NCI-H146 treated with DMSO at 0.1 percent for 48 hours (cell line): Measurements from ENCODE around the gene BCL2L11.
"Not testable (repeated sequence)": the region's sequence is repeated elsewhere in the genome, so short reads cannot be mapped to it uniquely, and the experiment has no call there.

Source experiments
- DNase-seq: peaks from one replicate; lab custom pipeline; 2025; ENCODE audit not compliant: unreplicated experiment; lab: John Stamatoyannopoulos, UW

BCL2L11 gene, protein sequence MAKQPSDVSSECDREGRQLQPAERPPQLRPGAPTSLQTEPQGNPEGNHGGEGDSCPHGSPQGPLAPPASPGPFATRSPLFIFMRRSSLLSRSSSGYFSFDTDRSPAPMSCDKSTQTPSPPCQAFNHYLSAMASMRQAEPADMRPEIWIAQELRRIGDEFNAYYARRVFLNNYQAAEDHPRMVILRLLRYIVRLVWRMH

DNA sequence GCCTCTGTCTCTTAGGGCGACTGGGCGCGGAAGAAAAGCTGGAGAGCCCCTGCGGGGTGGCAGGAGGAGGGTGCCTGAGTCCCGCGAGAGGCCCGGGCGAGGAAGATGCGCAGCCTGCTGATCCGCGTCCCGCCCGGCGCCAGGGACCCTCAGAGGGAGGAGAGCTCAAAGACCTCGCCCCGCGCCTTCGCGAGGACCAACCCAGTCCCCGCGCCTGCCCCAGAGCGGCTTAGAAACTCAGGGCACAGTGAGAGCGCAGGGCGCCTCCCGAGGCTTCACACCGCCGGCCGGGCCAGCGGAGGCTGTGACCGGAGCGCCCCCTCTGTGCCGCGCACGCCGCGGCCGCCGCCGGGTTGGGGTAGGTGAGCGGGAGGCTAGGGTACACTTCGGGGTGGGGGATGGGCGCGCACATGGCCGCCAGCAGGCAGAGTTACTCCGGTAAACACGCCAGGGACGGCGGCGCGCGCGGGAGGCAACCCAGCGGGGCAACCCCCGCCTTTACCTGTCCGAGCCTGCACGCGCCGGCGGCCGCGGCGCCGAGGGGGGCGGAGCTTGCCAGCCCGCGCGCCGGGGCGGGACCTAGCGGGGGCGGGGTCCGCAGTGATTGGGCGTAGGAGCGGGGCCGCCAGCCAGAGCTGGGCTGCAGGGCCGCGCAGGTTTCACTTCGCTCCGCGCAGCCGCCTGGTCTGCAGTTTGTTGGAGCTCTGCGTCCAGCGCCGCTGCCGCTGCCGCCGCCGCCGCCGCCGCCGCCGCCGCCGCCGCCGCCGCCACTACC lies at the start of gene BCL2L11:
BCL2L11 (plus strand) TSS at position 662 of the 775 bp plus-strand sequence. CDS start 2,832 bp downstream, outside the sequence.
- peak; percentile 85 for DNase-seq

DNA sequence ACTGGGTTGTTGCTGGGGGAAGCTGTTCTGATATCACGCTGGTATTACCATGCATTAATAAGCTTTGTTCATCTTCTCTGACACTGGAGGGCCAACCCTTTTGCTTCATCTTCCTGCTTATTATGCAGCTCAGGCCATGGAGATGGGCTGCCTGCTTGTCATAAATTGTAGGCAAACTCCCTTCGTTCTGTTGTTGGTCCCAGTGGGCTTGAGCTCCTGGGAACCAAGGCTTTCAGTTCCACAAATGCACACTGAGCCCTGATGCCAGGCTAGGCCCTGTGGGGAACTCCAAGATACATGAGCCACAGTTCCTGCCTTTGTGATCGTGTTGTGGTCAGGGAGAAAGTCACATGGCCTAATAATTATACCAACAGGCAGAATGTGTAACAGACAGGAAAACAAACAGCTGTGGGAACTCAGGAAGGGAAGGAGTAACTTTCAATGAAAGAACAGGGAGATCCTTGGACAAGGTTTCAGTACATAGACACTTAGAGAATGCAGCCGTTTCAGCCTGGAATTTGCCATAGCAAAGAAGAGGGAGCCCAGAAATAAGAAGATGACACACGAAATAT lies 49.0 kb upstream of the BCL2L11 start:
- peak; percentile 11 for DNase-seq

DNA sequence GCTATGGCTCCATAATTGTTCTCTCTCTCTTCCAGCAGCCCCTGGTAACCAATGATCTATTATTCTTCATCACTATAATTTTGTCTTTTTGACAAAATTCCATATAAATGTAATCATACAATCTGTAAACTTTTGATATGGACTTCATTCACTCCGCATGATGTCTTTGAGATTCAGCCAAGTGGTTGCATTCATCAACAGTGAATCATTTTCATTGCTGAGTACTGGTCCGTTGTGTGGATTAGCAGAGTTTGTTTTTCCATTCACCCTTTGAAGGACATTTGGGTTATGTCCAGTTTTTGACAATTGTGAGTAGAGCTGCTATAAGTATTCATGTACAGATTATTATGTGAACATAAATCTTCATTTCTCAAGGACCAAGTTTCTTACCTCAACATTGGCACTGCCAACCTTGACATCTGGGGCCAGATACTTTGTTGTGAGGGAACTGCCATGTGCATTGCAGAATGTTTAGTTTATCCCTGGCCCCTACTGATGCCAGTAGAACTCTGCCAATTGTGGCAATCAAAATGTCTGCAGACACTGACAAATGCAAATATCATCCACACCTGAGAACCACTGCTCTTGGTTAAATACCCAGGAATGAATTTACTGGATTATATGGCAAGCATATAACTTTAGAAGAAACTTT lies 48.4 kb upstream of the BCL2L11 start:
- no peak for DNase-seq

DNA sequence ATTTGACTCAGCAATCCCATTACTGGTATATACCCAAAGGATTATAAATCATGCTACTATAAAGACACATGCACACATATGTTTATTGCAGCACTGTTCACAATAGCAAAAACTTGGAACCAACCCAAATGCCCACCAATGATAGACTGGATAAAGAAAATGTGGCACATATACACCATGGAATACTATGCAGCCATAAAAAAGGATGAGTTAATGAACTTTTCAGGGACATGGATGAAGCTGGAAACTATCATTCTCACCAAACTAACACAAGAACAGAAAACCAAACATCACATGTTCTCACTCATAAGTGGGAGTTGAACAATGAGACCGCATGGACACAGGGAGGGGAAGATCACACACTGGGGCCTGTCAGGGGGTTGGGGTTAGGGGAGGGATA lies 38.1 kb upstream of the BCL2L11 start:
- DNase-seq: not testable (repeated sequence)

DNA sequence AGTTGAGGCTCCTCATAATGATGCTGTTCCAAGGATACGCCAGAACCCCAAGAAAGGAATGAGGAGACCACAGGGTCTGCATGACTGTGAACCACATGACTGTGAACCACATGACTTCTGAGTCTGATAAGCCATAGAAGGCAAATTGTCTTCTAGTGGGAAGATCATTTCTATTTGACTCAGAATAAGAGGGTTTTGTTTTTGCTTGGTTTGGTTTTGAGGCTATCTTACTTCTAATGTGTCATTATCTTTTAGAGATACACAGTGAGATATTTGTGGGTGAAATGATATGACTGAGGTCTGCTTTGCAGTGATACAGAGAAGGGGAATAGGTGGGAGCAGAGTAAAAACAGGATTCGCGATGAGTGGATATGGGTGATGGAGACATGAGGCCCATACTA lies 28.9 kb upstream of the BCL2L11 start:
- no peak for DNase-seq

GRCh38 chr2:111094691-111095090 lies 26.0 kb upstream of the BCL2L11 start:
- DNase-seq: no peak

DNA sequence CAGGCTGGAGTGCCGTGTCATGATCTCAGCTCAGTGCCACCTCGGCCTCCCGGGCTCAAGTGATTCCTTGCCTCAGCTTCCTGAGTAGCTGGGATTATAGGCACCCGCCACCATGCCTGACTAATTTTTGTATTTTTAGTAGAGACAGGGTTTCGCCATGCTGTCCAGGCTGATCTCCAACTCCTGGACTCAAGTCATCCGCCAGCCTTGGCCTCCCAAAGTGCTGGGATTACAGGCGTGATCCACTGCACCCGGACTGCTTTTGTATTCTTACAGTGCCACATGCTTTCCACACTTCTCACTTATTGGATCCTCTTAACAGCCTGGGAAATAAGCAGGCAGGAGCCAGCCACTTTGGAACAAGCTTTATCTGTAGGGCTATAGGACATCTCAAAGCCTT lies 25.3 kb upstream of the BCL2L11 start:
- DNase-seq: no peak

- DNase-seq: no peak
Measured at GRCh38 chr2:111099402-111099801, 21.3 kb upstream of the BCL2L11 start.

DNA sequence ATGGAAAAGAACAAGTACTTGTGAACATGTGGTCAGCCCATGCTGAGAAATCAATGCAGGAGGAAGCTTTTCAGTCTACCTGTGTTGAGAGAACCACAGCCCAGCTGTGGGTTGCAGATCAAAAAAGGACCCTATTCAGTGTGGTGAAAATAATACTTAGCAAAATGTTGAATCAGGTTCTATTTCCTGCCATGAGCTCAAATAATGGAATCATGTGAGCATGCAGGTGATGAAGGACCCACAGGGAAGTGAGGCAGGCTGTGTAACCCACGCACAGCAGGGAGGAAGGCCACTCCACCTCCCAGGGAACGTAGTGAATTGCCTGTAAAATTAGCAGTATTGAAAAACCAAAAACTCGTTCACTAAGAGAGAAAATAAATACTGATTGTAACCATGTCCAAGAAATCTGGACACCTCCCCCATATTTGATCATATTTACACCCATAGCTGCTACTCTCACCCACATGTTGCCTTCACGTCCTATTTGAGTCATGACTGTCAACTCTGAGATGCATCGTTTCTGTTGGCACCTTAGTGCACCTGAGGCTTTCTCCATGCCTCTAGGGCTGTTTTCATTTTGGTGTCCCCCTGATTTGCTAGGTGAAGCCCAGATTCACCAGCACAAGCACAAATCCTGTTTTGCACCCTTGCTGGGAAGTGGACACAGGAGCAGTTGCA lies 20.5 kb upstream of the BCL2L11 start:
- DNase-seq: peak; percentile 56

DNA sequence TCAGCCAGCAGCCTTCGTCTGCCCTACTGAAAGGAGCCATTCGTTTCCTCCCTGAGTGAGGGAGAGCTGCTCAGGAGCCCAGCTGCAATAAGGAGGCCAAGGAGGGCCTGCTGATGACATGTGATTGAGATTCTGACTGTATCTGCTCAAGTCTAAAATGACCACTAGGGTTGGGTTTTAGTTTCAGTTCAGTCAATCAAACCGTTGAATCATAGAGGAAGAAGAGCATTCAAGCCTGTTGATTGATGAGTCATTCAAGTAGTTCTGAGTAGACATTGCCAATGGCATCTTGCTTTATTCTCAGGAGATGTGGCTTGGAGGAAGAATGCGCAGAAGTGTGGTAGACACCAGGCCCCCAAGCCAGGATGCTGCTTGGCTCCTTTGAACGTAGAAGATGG lies 19.9 kb upstream of the BCL2L11 start:
- DNase-seq: no peak

- DNase-seq: no peak
Measured at GRCh38 chr2:111101592-111101991, 19.1 kb upstream of the BCL2L11 start.

- DNase-seq: no peak
Measured at GRCh38 chr2:111102216-111102615, 18.5 kb upstream of the BCL2L11 start.

GRCh38 chr2:111105926-111106325 lies 14.8 kb upstream of the BCL2L11 start:
- DNase-seq: no peak

GRCh38 chr2:111106706-111107105 lies 14.0 kb upstream of the BCL2L11 start:
- DNase-seq: no peak

DNA sequence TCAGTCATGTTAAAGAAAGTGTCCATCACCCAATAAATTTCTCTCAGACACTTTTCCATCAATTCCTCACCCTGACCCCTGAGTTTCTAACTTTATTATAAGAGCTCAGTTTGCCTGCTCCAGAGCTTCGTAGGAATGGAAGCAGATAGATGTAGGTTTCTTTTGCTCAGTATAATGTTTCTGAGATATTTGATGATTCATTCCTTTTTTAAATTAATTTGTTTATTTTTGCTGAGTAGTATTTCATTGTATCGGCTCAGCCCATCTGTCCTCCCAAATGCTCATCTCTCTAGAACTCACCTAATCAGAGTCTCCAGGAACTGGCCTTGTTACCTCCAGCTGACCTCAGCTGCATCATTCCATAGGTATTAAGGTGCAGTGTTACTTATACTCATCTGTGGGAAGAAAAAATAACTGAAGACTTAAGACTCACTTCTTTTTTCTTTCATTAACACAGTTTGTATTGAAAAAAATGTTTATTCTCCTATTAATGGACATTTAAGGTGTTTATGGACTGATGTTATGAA lies 11.9 kb upstream of the BCL2L11 start:
- no peak for DNase-seq

DNA sequence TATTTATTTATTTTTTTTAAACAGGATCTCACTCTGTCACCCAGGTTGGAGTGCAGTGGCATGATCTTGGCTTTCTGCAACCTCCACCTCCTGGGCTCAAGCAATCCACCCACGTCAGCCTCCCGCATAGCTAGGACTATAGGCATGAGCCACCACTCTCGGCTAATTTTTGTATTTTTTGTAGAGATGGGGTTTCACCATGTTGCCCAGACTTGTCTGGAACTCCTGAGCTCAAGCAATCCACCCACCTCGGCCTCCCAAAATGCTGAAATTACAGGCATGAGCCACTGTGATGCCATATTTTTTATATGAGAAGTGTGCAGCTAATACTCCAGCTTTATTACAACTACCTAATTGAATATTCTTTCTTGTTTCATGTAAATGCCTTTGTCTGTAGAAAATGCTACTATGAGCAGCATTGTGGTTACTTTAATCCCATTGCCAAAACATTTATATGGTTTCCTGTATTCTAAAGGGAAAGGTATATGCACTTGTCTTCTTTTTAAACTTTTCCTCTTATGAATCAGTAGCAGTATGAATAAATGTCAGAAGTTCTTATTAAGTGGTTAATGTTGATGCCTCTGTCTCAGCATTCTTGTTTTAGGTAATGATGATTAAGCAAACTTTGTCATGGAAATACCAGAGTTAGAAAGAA lies 9.5 kb upstream of the BCL2L11 start:
- no peak for DNase-seq

GRCh38 chr2:111113838-111114237 lies 6.9 kb upstream of the BCL2L11 start:
- DNase-seq: no peak

DNA sequence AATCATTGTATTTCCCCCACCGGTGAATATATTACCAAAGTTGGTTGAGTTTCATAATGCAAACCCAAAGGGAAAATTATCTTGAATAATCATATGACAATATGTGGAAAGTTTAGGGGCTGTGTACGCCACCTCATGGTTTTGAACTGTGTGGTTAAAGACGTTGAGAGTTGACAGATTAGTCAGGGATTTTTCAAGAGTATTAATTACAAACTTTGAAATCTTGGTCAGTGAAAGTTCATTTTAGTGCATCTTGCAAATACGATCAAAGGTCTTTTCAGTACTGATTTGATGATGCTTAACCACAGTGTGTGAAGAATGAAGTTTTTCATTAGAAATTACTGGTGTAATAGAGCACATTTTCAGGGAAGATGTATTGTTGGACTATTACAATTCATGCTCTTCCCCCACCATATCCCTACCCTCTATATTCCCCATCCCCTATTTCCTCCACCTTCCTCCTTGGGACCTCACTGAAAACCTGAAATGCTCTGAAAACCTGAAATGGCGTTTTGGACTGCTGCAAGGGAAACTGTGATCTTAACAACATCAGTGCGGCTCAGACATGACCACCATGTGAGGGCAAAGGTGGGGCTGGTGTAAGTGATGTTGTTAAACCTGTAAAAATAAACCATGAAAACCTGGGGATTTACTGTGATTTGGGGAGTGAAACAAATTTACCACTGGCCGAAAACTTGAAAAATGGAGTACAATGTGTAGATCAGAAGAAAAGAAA lies 4.5 kb upstream of the BCL2L11 start:
- DNase-seq: no peak

DNA sequence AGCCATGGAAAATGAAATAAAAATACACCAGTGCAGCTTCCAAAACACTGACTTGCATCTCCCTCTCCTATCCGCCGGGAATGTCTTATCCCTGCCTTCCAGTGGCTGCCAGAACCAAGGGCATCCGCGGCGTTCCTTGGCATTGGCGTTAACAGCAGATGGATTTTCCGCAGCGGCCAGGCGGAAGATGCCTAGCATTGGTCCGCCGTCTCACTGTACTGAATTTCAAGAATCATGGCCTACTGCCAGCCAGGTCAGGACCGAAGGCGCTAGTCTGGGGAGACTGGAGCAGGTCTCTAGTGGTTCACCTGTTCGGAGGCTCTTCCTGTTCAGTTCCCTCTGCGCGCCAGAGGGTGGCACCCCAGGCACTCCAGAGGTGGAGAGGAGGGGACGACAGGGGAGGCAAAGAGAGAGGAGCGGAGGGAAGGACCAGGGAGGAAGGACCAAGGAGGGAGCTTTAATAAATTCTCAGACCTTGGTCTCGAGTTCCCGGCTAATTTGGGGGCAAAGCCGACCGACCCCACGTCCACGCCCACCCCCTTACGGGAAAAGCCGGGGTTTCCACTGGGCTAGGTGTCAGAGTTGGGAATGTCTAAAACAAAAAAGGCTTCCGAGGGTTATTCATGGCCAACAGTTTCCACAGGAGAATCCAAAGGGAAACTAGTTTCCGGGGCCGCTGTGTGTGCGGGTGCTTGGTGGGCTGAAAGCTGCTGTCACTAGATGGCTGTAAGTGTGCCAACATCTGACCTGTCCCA lies 3.7 kb upstream of the BCL2L11 start:
- DNase-seq: peak; percentile 73
